Umbilical cord (tissue), 2 donors: ENCODE data around the gene C1orf87. TPM values are rescaled to one million over a fixed set of nuclear protein-coding genes. Genes with fewer than 3 reads are reported as not detected.
"Not testable (repeated sequence)": the region's sequence is repeated elsewhere in the genome, so short reads cannot be mapped to it uniquely, and the experiment has no call there.

Source experiments
- DNase-seq: peaks from one replicate; pipeline ENCODE4 v3.0.0-alpha.2; 2015; ENCODE audit warnings: low spot score
- total RNA-seq: library from RNA; depleted of rRNA; stranded (reverse); fragments of >200 nt; gene quantifications from one replicate; pipeline ENCODE4 v1.2.3, GENCODE V29; 2014; ENCODE audit warnings: low replicate concordance; ENCODE audit not compliant: insufficient read depth

Gene C1orf87
- total RNA-seq, 1 donor from 2014 or later: 3.1 TPM

GRCh38 chr1:59994302-59995198 is 79.0 kb downstream of the C1orf87 start:
- DNase-seq: peak; percentile 79

- DNase-seq: no peak
These were observed 81.3 kb downstream of the C1orf87 start for GRCh38 chr1:59992040-59992820.

- DNase-seq: peak; percentile 72
These were observed 83.1 kb downstream of the C1orf87 start for GRCh38 chr1:59990470-59990869.

GRCh38 chr1:59986516-59987310 is 86.9 kb downstream of the C1orf87 start:
- peak; percentile 27 for DNase-seq

- DNase-seq: no peak
These were observed 87.6 kb downstream of the C1orf87 start for GRCh38 chr1:59985911-59986515.

- DNase-seq: no peak
These were observed 93.9 kb downstream of the C1orf87 start for GRCh38 chr1:59979666-59980065.

- no peak for DNase-seq
These were observed 95.1 kb downstream of the C1orf87 start for GRCh38 chr1:59978511-59978910.

GRCh38 chr1:59978026-59978425 is 95.5 kb downstream of the C1orf87 start:
- DNase-seq: no peak

- no peak for DNase-seq
These were observed 96.5 kb downstream of the C1orf87 start for GRCh38 chr1:59977075-59977410.

GRCh38 chr1:59976194-59977074 is 97.1 kb downstream of the C1orf87 start:
- DNase-seq: peak; percentile 52

- DNase-seq: no peak
These were observed 99.9 kb downstream of the C1orf87 start for GRCh38 chr1:59973719-59974118.

GRCh38 chr1:59972216-59972927 is 101.2 kb downstream of the C1orf87 start:
- DNase-seq: no peak

- peak; percentile 63 for DNase-seq
These were observed 102.1 kb downstream of the C1orf87 start for GRCh38 chr1:59971464-59971911.

- DNase-seq: not testable (repeated sequence)
These were observed 103.9 kb downstream of the C1orf87 start for GRCh38 chr1:59969542-59970175.

GRCh38 chr1:59968746-59969145 is 104.8 kb downstream of the C1orf87 start:
- not testable (repeated sequence) for DNase-seq

- DNase-seq: no peak
These were observed 105.8 kb downstream of the C1orf87 start for GRCh38 chr1:59967780-59968179.

- peak; percentile 97 for DNase-seq
These were observed 106.4 kb downstream of the C1orf87 start for GRCh38 chr1:59967141-59967697.

- no peak for DNase-seq
These were observed 121.5 kb downstream of the C1orf87 start for GRCh38 chr1:59952065-59952464.

GRCh38 chr1:59949648-59950047 is 123.9 kb downstream of the C1orf87 start:
- DNase-seq: no peak
